HG03342 (cell line): Measurements from ENCODE around the gene ZNF331.
A peak's percentile ranks its signal among the peaks of the same experiment; 100 is the strongest.

ENCODE experiments used
- ATAC-seq: cut with Tn5 transposase; IDR thresholded peaks from one replicate; pipeline ENCODE4 v1.9.1; 2021; ENCODE audit warnings: mild to moderate bottlenecking, moderate library complexity; ENCODE audit not compliant: unreplicated experiment

Gene ZNF331

GRCh38 chr19:53520547-53521372, 17.2 kb upstream of the ZNF331 start:
- ATAC-seq, result peak; percentile 93

GRCh38 chr19:53521373-53522202, 16.4 kb upstream of the ZNF331 start:
- ATAC-seq, result no peak

- ATAC-seq, result no peak
Observed at GRCh38 chr19:53525922-53526321, 12.0 kb upstream of the ZNF331 start.

GRCh38 chr19:53530622-53531021, 7.3 kb upstream of the ZNF331 start:
- ATAC-seq, result no peak

GRCh38 chr19:53531457-53531856, 6.5 kb upstream of the ZNF331 start:
- no peak for ATAC-seq

- ATAC-seq, result no peak
Observed at GRCh38 chr19:53532362-53532761, 5.6 kb upstream of the ZNF331 start.

- ATAC-seq, result no peak
Observed at GRCh38 chr19:53536225-53536548, 1.8 kb upstream of the ZNF331 start.

- no peak for ATAC-seq
Observed at GRCh38 chr19:53537121-53537520, 824 bp upstream of the ZNF331 start.

GRCh38 chr19:53538378-53539109, 599 bp downstream of the ZNF331 start:
- ATAC-seq, result no peak

GRCh38 chr19:53540091-53540490, 2.1 kb downstream of the ZNF331 start:
- no peak for ATAC-seq

GRCh38 chr19:53541971-53542370, 4.0 kb downstream of the ZNF331 start:
- no peak for ATAC-seq

- no peak for ATAC-seq
Observed at GRCh38 chr19:53545271-53546065, 7.5 kb downstream of the ZNF331 start.

- no peak for ATAC-seq
Observed at GRCh38 chr19:53546758-53547513, 9.0 kb downstream of the ZNF331 start.

GRCh38 chr19:53549340-53549739, 11.4 kb downstream of the ZNF331 start:
- no peak for ATAC-seq

- no peak for ATAC-seq
Observed at GRCh38 chr19:53552001-53552721, 14.2 kb downstream of the ZNF331 start.

GRCh38 chr19:53553156-53553555, 15.2 kb downstream of the ZNF331 start:
- ATAC-seq, result no peak

- peak; percentile 62 for ATAC-seq
Observed at GRCh38 chr19:53553865-53554791, 16.2 kb downstream of the ZNF331 start.

GRCh38 chr19:53554804-53555203, 16.9 kb downstream of the ZNF331 start:
- ATAC-seq, result no peak
